Muscle layer of colon (tissue), 2 donors: ENCODE data around the gene KAZN.

ENCODE experiments used
- H3K27ac ChIP-seq: one replicate; pipeline ENCODE4 v1.7.0; 2013; ENCODE audit warnings: low read depth, mild to moderate bottlenecking, low read length, moderate library complexity
- H3K27me3 ChIP-seq, 2 donors: one replicate each; pipeline ENCODE4 v1.7.0; 2013; ENCODE audit warnings: low read length in 2 of 2, mild to moderate bottlenecking in 2 of 2; ENCODE audit not compliant: insufficient read depth in 2 of 2, control insufficient read depth in 1 of 2
- H3K36me3 ChIP-seq: one replicate; pipeline ENCODE4 v1.7.0; 2013; ENCODE audit warnings: mild to moderate bottlenecking, low read length; ENCODE audit not compliant: insufficient read depth
- H3K4me1 ChIP-seq: one replicate; pipeline ENCODE4 v1.7.0; 2013; ENCODE audit warnings: mild to moderate bottlenecking, low read length; ENCODE audit not compliant: insufficient read depth
- H3K4me3 ChIP-seq, 2 donors: one replicate each; pipeline ENCODE4 v1.7.0; 2013; ENCODE audit warnings: low read length in 2 of 2, low read depth in 1 of 2, mild to moderate bottlenecking in 1 of 2, moderate library complexity in 1 of 2
- H3K9ac ChIP-seq: one replicate; pipeline ENCODE4 v1.7.0; 2013; ENCODE audit warnings: low read length
- H3K9me3 ChIP-seq: one replicate; pipeline ENCODE4 v1.7.0; 2013; ENCODE audit warnings: mild to moderate bottlenecking, low read length
- donor health status: abdominal sarcoma.
- donor health status: Adenocarcinoma of cecum.

KAZN gene

GRCh38 chr1:14739082-14739832, 140.8 kb downstream of the KAZN start:
- H3K36me3 ChIP-seq = no peaks in the 10 kb centered on the region
- no peaks in the 10 kb centered on the region for H3K9me3 ChIP-seq
- H3K27ac ChIP-seq = no peak overlapping the region
- H3K9ac ChIP-seq = no peak overlapping the region
- no peak overlapping the region for H3K4me3 ChIP-seq
- no peaks in the 10 kb centered on the region for H3K4me1 ChIP-seq
- H3K27me3 ChIP-seq = no peaks in the 10 kb centered on the region

- H3K27ac ChIP-seq = no peak overlapping the region
- H3K9me3 ChIP-seq = no peaks in the 10 kb centered on the region
- H3K36me3 ChIP-seq = no peaks in the 10 kb centered on the region
- no peak overlapping the region for H3K4me3 ChIP-seq
- no peak overlapping the region for H3K9ac ChIP-seq
- no peaks in the 10 kb centered on the region for H3K4me1 ChIP-seq
- no peaks in the 10 kb centered on the region for H3K27me3 ChIP-seq
Observed at GRCh38 chr1:14740016-14740415, 141.5 kb downstream of the KAZN start.

- no peaks in the 10 kb centered on the region for H3K27me3 ChIP-seq
- H3K36me3 ChIP-seq = no peaks in the 10 kb centered on the region
- H3K9ac ChIP-seq = no peak overlapping the region
- no peaks in the 10 kb centered on the region for H3K9me3 ChIP-seq
- no peaks in the 10 kb centered on the region for H3K4me1 ChIP-seq
- H3K4me3 ChIP-seq = no peak overlapping the region
- no peak overlapping the region for H3K27ac ChIP-seq
Observed at GRCh38 chr1:14741082-14741481, 142.6 kb downstream of the KAZN start.

GRCh38 chr1:14741532-14741931, 143.0 kb downstream of the KAZN start:
- Histone ChIP-seq H3K36me3 (no peaks in the 10 kb centered on the region), H3K9ac (no peak overlapping the region), H3K4me1 (no peaks in the 10 kb centered on the region), H3K4me3 (no peak overlapping the region), H3K27ac (no peak overlapping the region), H3K9me3 (no peaks in the 10 kb centered on the region), H3K27me3 (no peaks in the 10 kb centered on the region)

- Histone ChIP-seq H3K27ac (no peak overlapping the region), H3K27me3 (no peaks in the 10 kb centered on the region), H3K9ac (no peak overlapping the region), H3K4me3 (no peak overlapping the region), H3K4me1 (no peaks in the 10 kb centered on the region), H3K36me3 (no peaks in the 10 kb centered on the region), H3K9me3 (no peaks in the 10 kb centered on the region)
Observed at GRCh38 chr1:14742181-14742980, 143.9 kb downstream of the KAZN start.

- Histone ChIP-seq H3K27ac (no peak overlapping the region), H3K9ac (no peak overlapping the region), H3K4me3 (no peak overlapping the region), H3K9me3 (no peaks in the 10 kb centered on the region), H3K36me3 (no peaks in the 10 kb centered on the region), H3K4me1 (no peaks in the 10 kb centered on the region), H3K27me3 (no peaks in the 10 kb centered on the region)
Observed at GRCh38 chr1:14743368-14743767, 144.9 kb downstream of the KAZN start.

- Histone ChIP-seq H3K27ac (no peak overlapping the region), H3K4me3 (no peak overlapping the region), H3K9me3 (no peaks in the 10 kb centered on the region), H3K4me1 (no peaks in the 10 kb centered on the region), H3K27me3 (no peaks in the 10 kb centered on the region), H3K36me3 (no peaks in the 10 kb centered on the region), H3K9ac (no peak overlapping the region)
Observed at GRCh38 chr1:14745001-14745720, 146.7 kb downstream of the KAZN start.

GRCh38 chr1:14745789-14746188, 147.3 kb downstream of the KAZN start:
- no peaks in the 10 kb centered on the region for H3K4me1 ChIP-seq
- no peaks in the 10 kb centered on the region for H3K9me3 ChIP-seq
- no peak overlapping the region for H3K9ac ChIP-seq
- H3K27me3 ChIP-seq = no peaks in the 10 kb centered on the region
- no peak overlapping the region for H3K27ac ChIP-seq
- no peak overlapping the region for H3K4me3 ChIP-seq
- H3K36me3 ChIP-seq = no peaks in the 10 kb centered on the region

- Histone ChIP-seq H3K4me1 (no peaks in the 10 kb centered on the region), H3K9ac (no peak overlapping the region), H3K4me3 (no peak overlapping the region), H3K9me3 (no peaks in the 10 kb centered on the region), H3K27me3 (no peaks in the 10 kb centered on the region), H3K27ac (no peak overlapping the region), H3K36me3 (no peaks in the 10 kb centered on the region)
Observed at GRCh38 chr1:14746393-14746792, 147.9 kb downstream of the KAZN start.

- Histone ChIP-seq H3K36me3 (no peaks in the 10 kb centered on the region), H3K4me1 (no peaks in the 10 kb centered on the region), H3K9ac (no peak overlapping the region), H3K27ac (no peak overlapping the region), H3K9me3 (no peaks in the 10 kb centered on the region), H3K27me3 (no peaks in the 10 kb centered on the region), H3K4me3 (no peak overlapping the region)
Observed at GRCh38 chr1:14748151-14748550, 149.7 kb downstream of the KAZN start.

- H3K27ac ChIP-seq = no peak overlapping the region
- no peak overlapping the region for H3K9ac ChIP-seq
- H3K4me1 ChIP-seq = no peaks in the 10 kb centered on the region
- H3K36me3 ChIP-seq = no peaks in the 10 kb centered on the region
- no peak overlapping the region for H3K4me3 ChIP-seq
- H3K9me3 ChIP-seq = no peaks in the 10 kb centered on the region
- no peaks in the 10 kb centered on the region for H3K27me3 ChIP-seq
Observed at GRCh38 chr1:14748977-14749376, 150.5 kb downstream of the KAZN start.
